Transverse colon (tissue), 4 donors: Measurements from ENCODE around the gene EML6.

Experiments
- EP300 ChIP-seq: sonication (generic); formaldehyde crosslinking; IDR thresholded peaks from one replicate; pipeline ENCODE4 v1.6.1; 2017; ENCODE audit warnings: antibody characterized with exemption, low read depth
- POLR2A ChIP-seq: fragments of 450-650 bp; IDR thresholded peaks from one replicate; pipeline ENCODE4 v1.6.1; 2016; ENCODE audit warnings: antibody characterized with exemption, mild to moderate bottlenecking, moderate library complexity
- POLR2AphosphoS5 ChIP-seq, 3 donors: sonication (generic); formaldehyde crosslinking; IDR thresholded peaks; one replicate each; pipeline ENCODE4 v1.6.1; 2016; ENCODE audit warnings: antibody characterized with exemption in 3 of 3
- TF ChIP-seq, protein P1 (sequence below), 5 experiments: fragments of 200-600 bp in 3 of 5; fragments of 450-650 bp in 2 of 5; sonication (generic) in 3 of 5; IDR thresholded peaks; 1 replicate in 2 of 5; 2 replicates in 3 of 5; pipeline ENCODE4 v1.5.1; 2016 to 2017; ENCODE audit warnings: antibody characterized with exemption in 5 of 5, inconsistent platforms in 3 of 5, mild to moderate bottlenecking in 2 of 5, moderate library complexity in 1 of 5

DNA sequence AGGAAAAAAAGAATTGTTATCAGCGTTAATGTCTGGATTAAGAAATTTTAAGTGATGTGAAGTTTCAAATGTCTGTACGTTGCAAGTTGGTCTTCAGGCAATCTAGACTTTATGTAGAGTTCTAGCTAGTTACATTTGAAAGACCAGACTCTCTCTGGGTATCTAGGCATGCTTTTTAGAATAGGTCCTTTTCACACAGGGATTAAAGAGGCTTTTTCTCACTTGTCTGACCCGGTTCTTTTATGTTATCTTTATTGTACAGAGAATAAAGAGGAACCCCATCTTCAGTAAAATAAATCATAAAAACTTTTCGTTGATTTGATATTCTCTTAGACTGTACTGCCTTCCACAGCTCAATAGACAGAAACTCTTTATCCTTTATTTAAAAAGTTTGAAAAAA, 8.5 kb upstream of the EML6 start:
- TF ChIP-seq POLR2A (no peak), POLR2AphosphoS5 (IDR thresholded peaks at IDR 0.05) (no peak), EP300 (no peak)
- TF ChIP-seq, protein P1, sequence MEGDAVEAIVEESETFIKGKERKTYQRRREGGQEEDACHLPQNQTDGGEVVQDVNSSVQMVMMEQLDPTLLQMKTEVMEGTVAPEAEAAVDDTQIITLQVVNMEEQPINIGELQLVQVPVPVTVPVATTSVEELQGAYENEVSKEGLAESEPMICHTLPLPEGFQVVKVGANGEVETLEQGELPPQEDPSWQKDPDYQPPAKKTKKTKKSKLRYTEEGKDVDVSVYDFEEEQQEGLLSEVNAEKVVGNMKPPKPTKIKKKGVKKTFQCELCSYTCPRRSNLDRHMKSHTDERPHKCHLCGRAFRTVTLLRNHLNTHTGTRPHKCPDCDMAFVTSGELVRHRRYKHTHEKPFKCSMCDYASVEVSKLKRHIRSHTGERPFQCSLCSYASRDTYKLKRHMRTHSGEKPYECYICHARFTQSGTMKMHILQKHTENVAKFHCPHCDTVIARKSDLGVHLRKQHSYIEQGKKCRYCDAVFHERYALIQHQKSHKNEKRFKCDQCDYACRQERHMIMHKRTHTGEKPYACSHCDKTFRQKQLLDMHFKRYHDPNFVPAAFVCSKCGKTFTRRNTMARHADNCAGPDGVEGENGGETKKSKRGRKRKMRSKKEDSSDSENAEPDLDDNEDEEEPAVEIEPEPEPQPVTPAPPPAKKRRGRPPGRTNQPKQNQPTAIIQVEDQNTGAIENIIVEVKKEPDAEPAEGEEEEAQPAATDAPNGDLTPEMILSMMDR (IDR thresholded peaks at IDR 0.05) = no peak
